CD4-positive, alpha-beta T cell (primary cell): ENCODE data around the gene XPO1. TPM values are rescaled to one million over a fixed set of nuclear protein-coding genes. Genes with fewer than 3 reads are reported as not detected.
"Not testable (repeated sequence)": the region's sequence is repeated elsewhere in the genome, so short reads cannot be mapped to it uniquely, and the experiment has no call there.

ENCODE experiments used
- ATAC-seq: fragments of 200-7000 bp; cut with Tn5 transposase; one replicate; pipeline ENCODE4 v1.10.0; 2022; ENCODE audit warnings: mild to moderate bottlenecking; ENCODE audit not compliant: poor library complexity
- CTCF ChIA-PET: fragments of 350-600 bp; sonication (Branson Sonifier 250); formaldehyde crosslinking; loops from one replicate; lab custom pipeline; 2021; ENCODE audit warnings: antibody characterized with exemption, inconsistent platforms; lab: Charles Lee
- POLR2A ChIA-PET: fragments of 350-600 bp; sonication (Branson Sonifier 250); formaldehyde crosslinking; loops from one replicate; lab custom pipeline; 2021; ENCODE audit warnings: antibody characterized with exemption, inconsistent platforms; lab: Charles Lee
- DNase-seq, 14 experiments: peaks; one replicate each; pipeline ENCODE4 v3.0.0-alpha.2; 2013 to 2020; ENCODE audit warnings: mixed read lengths in 2 of 14
- H3K27ac ChIP-seq, 2 donors: one replicate each; pipeline versions ENCODE4 v1.5.1 to v1.7.0; 2013; ENCODE audit warnings: low read length in 2 of 2, low read depth in 1 of 2, mild to moderate bottlenecking in 1 of 2
- H3K27me3 ChIP-seq, 2 experiments: 1 replicate in 1 of 2; 2 replicates in 1 of 2; pipeline versions ENCODE4 v1.6.1 to v1.7.0; 2013; ENCODE audit warnings: low read length in 2 of 2, control low read depth in 1 of 2, mild to moderate bottlenecking in 1 of 2, moderate library complexity in 1 of 2; ENCODE audit not compliant: insufficient read depth in 2 of 2, control insufficient read depth in 1 of 2
- H3K36me3 ChIP-seq: one replicate; pipeline ENCODE4 v1.6.1; 2013; ENCODE audit warnings: low read length, control low read depth; ENCODE audit not compliant: insufficient read depth
- H3K4me1 ChIP-seq: one replicate; pipeline ENCODE4 v1.6.1; 2013; ENCODE audit warnings: low read length, control low read depth; ENCODE audit not compliant: insufficient read depth
- H3K4me3 ChIP-seq: one replicate; pipeline ENCODE4 v1.5.1; 2013; ENCODE audit warnings: mild to moderate bottlenecking, low read length, moderate library complexity
- H3K9me3 ChIP-seq, 2 experiments: 1 replicate in 1 of 2; 2 replicates in 1 of 2; pipeline versions ENCODE4 v1.6.1 to v1.7.0; 2013; ENCODE audit warnings: low read length in 2 of 2, mild to moderate bottlenecking in 2 of 2, control low read depth in 1 of 2, moderate library complexity in 1 of 2; ENCODE audit not compliant: control insufficient read depth in 1 of 2, insufficient read depth in 1 of 2
- H3K27ac Mint-ChIP-seq: one replicate; pipeline ENCODE4 v1.8.0; 2020; ENCODE audit warnings: mixed read lengths
- H3K27me3 Mint-ChIP-seq: one replicate; pipeline ENCODE4 v1.8.0; 2021; ENCODE audit warnings: mixed read lengths
- H3K36me3 Mint-ChIP-seq: one replicate; pipeline ENCODE4 v1.8.0; 2021; ENCODE audit warnings: low read depth, mixed read lengths
- H3K4me1 Mint-ChIP-seq: one replicate; pipeline ENCODE4 v1.8.0; 2021; ENCODE audit warnings: low read depth, mixed read lengths
- H3K4me3 Mint-ChIP-seq: one replicate; pipeline ENCODE4 v1.8.0; 2020; ENCODE audit warnings: mild to moderate bottlenecking, mixed read lengths
- H3K9me3 Mint-ChIP-seq: one replicate; pipeline ENCODE4 v1.8.0; 2020; ENCODE audit warnings: mixed read lengths
- intact Hi-C, 2 experiments: fragments of 100-400 bp; cut with DNase I in 1 of 2; cut with micrococcal nuclease in 1 of 2; formaldehyde crosslinking; loops; one replicate each; pipeline versions ENCODE4 v1.15.1 to v1.9.0; 2023 to 2025; cut with DNase I, micrococcal nuclease
- total RNA-seq, 174 experiments: library from RNA in 2 of 174; stranded (reverse) in 2 of 174; gene quantifications; one replicate each; pipeline ENCODE4 v1.2.3 and lab custom pipeline; 2021 to 2026
- TF ChIP-seq, protein P1 (sequence below): fragments of 200-600 bp; IDR thresholded peaks from one replicate; pipeline ENCODE4 v1.8.0; 2022; ENCODE audit warnings: antibody characterized with exemption, mild to moderate bottlenecking

Gene XPO1
- total RNA-seq, 2 experiments from 2014 or later = 111 to 118 TPM

DNA sequence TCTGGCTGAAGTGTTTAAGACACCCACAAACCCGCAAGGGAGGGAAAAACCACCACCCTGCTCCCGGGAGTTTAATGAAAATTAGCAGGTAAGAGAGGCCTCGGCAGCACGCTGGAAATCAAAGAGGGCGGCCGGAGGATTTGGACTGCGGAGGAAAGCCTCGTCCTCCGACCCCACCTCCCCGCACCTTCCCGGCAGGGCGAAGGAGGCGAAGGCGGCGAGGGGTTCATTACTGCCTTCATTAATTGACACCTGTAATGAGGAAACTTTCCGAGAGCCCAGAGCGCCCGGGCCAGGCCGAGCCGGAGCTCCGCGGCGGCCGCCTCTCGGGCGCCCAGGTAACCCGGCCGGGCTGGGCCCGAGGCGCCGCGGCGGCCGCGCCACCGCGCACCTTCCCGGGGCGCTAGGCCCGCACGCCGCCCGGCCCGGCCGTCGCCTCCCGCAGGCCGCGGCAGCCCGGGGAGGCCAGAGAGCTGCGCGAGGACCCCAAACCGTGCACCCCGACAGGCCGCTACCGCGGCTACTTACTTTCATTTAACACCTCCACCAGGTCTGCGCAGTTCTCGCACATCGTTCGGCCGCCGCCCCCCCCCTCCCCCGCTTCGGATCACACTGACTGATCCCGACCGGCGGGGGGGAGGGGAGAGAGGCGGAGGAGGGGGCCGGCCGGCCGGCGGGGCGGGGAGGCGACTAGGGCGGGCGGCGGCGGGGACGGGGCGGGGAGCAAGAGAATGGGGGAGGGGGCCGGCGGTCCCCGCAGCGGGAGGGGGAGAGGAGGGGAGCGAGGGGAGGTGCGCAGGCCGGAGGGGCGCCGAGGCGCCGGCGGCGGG, 67.8 kb downstream of the XPO1 start:
- DNase-seq (peak; percentile 61 to 87 (median 78)), ATAC-seq (peak; percentile 22)
- peak overlapping the region; percentile 95 for H3K27ac Mint-ChIP-seq
- peaks cover 10% of the 10 kb centered on the region for H3K36me3 ChIP-seq
- ChIA-PET CTCF (interaction anchor here (1.6 kb wide), 1 partner anchor 44 kb away, joined by 6 read pairs; no protein-coding TSS in a partner anchor), POLR2A (interaction anchor here (0.6 to 4.9 kb wide), 12 partner anchors 11 to 749 kb away, joined by 3 to 53 read pairs (median 4); partner anchors contain the start of gene XPO1)
- H3K36me3 Mint-ChIP-seq = peaks cover 46% of the 10 kb centered on the region
- H3K27me3 ChIP-seq = no peaks in the 10 kb centered on the region
- intact Hi-C loops = loop anchor here (2.0 to 5.0 kb wide), 4 partner anchors 44 to 293 kb away; partner anchors contain the start of gene XPO1 (in 2 of the 2)
- H3K4me3 ChIP-seq = peak overlapping the region; percentile 99
- H3K27ac ChIP-seq = peak overlapping the region; percentile 80 to 83
- TF ChIP-seq, protein P1, sequence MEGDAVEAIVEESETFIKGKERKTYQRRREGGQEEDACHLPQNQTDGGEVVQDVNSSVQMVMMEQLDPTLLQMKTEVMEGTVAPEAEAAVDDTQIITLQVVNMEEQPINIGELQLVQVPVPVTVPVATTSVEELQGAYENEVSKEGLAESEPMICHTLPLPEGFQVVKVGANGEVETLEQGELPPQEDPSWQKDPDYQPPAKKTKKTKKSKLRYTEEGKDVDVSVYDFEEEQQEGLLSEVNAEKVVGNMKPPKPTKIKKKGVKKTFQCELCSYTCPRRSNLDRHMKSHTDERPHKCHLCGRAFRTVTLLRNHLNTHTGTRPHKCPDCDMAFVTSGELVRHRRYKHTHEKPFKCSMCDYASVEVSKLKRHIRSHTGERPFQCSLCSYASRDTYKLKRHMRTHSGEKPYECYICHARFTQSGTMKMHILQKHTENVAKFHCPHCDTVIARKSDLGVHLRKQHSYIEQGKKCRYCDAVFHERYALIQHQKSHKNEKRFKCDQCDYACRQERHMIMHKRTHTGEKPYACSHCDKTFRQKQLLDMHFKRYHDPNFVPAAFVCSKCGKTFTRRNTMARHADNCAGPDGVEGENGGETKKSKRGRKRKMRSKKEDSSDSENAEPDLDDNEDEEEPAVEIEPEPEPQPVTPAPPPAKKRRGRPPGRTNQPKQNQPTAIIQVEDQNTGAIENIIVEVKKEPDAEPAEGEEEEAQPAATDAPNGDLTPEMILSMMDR = no peak
- H3K4me1 ChIP-seq = peaks cover 46% of the 10 kb centered on the region
- H3K9me3 ChIP-seq = no peaks in the 10 kb centered on the region
- H3K9me3 Mint-ChIP-seq = no peaks in the 10 kb centered on the region
- H3K4me1 Mint-ChIP-seq = peaks cover 42% of the 10 kb centered on the region
- H3K4me3 Mint-ChIP-seq = peak overlapping the region; percentile 99
- H3K27me3 Mint-ChIP-seq = no peaks in the 10 kb centered on the region

GRCh38 chr2:61469424-61470121, 68.6 kb downstream of the XPO1 start:
- peak overlapping the region; percentile 80 to 83 for H3K27ac ChIP-seq
- Mint-ChIP-seq H3K4me3 (peak overlapping the region; percentile 99), H3K27ac (peak overlapping the region; percentile 95), H3K4me1 (peaks cover 50% of the 10 kb centered on the region), H3K27me3 (no peaks in the 10 kb centered on the region), H3K36me3 (peaks cover 50% of the 10 kb centered on the region), H3K9me3 (no peaks in the 10 kb centered on the region)
- DNase-seq (no peak), ATAC-seq (no peak)
- POLR2A ChIA-PET = interaction anchor here (0.6 to 4.9 kb wide), 11 partner anchors 11 to 749 kb away, joined by 3 to 53 read pairs (median 4); partner anchors contain the start of gene XPO1
- peak overlapping the region; percentile 99 for H3K4me3 ChIP-seq
- CTCF ChIA-PET = interaction anchor here (1.6 kb wide), 1 partner anchor 43 kb away, joined by 6 read pairs; no protein-coding TSS in a partner anchor
- no peaks in the 10 kb centered on the region for H3K9me3 ChIP-seq
- H3K4me1 ChIP-seq = peaks cover 48% of the 10 kb centered on the region
- peaks cover 10% of the 10 kb centered on the region for H3K36me3 ChIP-seq
- intact Hi-C loops = loop anchor here (2.0 to 5.0 kb wide), 4 partner anchors 43 to 292 kb away; partner anchors contain the start of gene XPO1 (in 2 of the 2)
- H3K27me3 ChIP-seq = no peaks in the 10 kb centered on the region
- TF ChIP-seq, protein P1 = no peak

DNA sequence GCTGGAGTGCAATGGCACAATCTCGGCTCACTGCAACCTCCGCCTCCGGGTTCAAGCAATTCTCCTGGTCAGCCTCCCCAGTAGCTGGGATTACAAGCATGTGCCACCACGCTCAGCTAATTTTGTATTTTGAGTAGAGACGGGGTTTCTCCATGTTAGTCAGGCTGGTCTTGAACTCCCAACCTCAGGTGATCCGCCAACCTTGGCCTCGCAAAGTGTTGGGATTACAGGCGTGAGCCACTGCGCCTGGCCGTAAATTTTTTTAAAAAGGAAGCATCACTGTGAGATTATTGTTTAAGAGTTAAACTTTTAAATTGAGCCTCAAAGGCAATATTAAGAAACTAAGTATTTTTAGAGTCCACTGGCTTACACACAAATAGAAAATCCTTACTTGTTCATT, 69.9 kb downstream of the XPO1 start:
- ATAC-seq, H3K9me3 ChIP-seq, H3K9me3 Mint-ChIP-seq, H3K36me3 ChIP-seq, H3K4me3 ChIP-seq, H3K27me3 Mint-ChIP-seq, DNase-seq, H3K27me3 ChIP-seq, intact Hi-C loops, CTCF ChIA-PET, H3K27ac ChIP-seq: not testable (repeated sequence)
- H3K4me1 ChIP-seq = peaks cover 61% of the 10 kb centered on the region
- POLR2A ChIA-PET = interaction anchor here (1.3 to 4.9 kb wide), 2 partner anchors 10 to 70 kb away, joined by 3 to 53 read pairs; partner anchors contain the start of gene XPO1
- H3K36me3 Mint-ChIP-seq = peaks cover 59% of the 10 kb centered on the region
- H3K27ac Mint-ChIP-seq = peak overlapping the region; percentile 95
- H3K4me1 Mint-ChIP-seq = peaks cover 63% of the 10 kb centered on the region
- H3K4me3 Mint-ChIP-seq = peak overlapping the region; percentile 99
